ENCODE data around the gene DHDDS.
"Not testable (repeated sequence)": the region's sequence is repeated elsewhere in the genome, so short reads cannot be mapped to it uniquely, and the experiment has no call there.

The DHDDS gene

DNA sequence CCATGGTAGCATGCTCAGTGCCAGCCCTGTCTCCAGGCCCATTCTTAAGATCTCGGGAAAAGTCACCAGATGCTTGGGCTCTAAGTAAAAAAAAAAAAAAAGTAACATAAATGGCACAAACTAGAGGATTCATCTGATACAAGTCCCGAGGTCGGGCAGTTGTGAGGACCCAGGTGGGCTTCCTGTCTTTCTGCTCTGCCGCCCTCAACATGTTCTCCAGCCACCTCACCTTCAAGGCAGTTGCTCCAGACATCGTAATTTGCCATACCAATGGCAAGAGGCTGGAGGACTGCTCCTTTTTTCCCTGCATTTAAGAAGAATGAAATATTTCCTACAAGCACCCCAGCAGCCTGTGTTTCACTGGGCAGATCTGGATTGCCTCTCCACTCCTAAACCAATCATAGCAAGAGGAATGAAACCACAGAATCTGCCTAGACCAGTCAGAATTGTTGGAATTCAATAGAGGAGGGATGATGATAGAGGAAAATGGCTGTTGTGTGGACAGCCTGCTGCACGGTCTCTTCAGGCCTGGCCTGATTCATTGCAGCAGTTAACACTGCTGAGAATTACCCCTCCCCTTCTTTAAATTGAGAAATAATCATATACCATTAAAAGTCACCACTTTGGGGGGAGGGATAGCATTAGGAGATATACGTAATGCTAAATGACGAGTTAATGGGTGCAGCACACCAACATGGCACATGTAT is 45.5 kb downstream of the DHDDS start:
- DNase-seq, result no peak

DNA sequence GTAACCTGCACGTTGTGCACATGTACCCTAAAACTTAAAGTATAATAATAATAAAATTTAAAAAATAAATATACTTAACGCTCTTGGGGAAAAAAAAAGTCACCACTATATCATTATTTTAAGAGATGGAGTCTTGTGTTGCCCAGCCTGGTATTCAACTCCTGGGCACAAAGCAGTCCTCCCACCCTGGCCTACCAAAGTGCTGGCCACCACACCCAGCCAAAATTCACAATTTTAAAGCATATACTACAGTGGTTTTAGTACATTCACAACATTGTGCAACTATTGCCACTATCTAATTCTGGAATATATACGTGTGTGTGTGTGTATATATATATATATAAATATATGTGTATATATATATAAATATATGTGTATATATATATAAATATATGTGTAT is 46.0 kb downstream of the DHDDS start:
- no peak for DNase-seq

DNA sequence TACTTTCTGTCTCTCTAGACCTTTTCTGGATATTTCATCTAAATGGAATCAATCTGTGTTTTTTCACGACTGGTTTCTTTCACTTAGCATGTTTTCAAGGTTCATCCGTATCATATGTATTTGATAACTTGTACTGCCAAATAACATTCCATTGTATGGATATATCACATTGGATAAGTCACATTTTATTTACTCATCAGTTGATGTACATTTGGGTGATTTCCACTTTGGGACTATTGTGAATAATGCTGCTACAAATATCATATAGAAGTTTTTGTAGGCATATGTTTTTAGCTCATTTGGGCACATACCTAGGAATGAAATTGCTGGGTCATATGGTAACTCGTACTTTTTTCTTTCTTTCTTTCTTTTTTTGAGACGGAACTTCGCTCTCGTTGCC is 46.9 kb downstream of the DHDDS start:
- DNase-seq, result no peak

DNA sequence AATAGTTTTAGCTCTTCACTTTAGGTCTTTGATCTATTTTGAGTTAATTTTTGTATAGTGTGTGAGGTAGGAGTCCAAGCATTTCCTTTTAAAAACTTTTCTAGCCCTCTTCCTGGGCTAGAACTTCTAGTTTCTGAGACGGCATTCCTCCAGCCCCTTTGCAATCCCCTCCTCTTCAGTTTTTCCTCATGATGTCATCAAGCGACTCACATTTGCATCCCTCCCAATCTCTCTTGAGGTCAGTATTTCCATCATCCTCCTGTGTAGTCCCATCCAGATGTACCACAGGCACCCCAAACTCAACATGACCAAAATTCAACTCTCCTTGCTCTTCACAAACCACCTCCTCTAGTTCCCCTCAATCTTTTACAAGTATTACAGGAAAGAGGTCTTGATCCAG is 50.8 kb downstream of the DHDDS start:
- DNase-seq, result no peak

DNA sequence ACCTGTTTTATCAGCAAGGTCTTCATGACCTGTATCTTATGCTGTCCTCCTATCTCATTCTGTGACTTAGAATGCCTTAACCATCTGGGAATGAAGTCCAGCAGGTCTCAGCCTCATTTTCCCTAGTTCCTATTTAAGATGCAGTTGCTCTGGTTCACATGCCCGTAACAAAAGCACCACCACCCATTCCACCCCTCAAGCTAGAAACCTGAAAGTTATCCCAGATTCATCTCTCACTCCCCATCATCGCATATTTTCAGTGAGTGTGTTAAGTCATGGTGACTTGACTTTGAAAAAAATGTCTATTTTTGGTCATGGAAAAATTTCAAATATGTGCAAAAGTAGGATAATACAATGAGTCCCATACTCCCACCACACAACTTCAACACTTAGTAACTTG is 51.9 kb downstream of the DHDDS start:
- DNase-seq, result no peak

GRCh38 chr1:26490155-26490554 is 58.0 kb downstream of the DHDDS start:
- no peak for DNase-seq

DNA sequence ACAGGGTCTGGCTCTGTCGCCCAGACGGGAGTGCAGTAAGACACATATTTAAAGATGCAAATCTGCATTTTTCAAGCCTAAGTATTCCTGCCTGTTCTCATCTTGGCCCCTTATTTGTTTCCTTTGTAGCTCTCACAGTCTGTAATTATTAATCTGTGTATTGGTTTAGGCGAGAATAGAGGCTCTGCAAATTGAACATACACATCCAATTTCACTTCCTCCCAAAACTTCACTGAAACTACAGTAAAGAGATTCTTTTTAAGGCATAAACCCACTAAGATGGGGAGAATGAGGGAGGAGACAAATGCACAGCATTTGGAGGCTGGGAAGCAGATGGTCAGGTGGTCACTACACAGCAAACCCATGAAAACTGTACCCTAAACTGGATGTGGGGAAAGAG is 61.1 kb downstream of the DHDDS start:
- no peak for DNase-seq

GRCh38 chr1:26493938-26494337 is 61.8 kb downstream of the DHDDS start:
- no peak for DNase-seq

DNA sequence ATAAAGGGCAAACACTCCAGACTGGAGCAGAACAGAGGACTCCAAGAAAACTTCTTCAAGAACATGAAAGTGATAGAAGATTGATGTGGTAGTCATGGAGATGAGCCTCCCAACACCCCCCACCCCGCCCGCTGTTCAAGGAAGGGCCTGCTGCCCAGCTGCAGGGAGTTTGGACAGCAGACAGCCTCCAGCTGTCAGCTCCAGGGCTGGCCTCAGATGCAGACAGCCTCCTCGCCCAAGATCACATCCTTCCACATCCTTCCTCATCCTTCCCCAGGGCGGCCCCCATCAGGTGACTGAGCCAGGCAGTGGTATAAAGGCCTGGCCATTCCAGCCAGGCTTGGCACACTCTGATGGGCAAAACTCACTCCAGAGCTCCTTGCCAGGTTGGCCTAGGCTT is 64.7 kb downstream of the DHDDS start:
- DNase-seq, result no peak

GRCh38 chr1:26498894-26499293 is 66.8 kb downstream of the DHDDS start:
- DNase-seq, result no peak

GRCh38 chr1:26500488-26501175 is 68.5 kb downstream of the DHDDS start:
- DNase-seq, result peak; percentile 87

GRCh38 chr1:26510711-26511110 is 78.6 kb downstream of the DHDDS start:
- DNase-seq, result not testable (repeated sequence)

- DNase-seq, result not testable (repeated sequence)
These were observed 83.7 kb downstream of the DHDDS start for GRCh38 chr1:26515836-26516235.

DNA sequence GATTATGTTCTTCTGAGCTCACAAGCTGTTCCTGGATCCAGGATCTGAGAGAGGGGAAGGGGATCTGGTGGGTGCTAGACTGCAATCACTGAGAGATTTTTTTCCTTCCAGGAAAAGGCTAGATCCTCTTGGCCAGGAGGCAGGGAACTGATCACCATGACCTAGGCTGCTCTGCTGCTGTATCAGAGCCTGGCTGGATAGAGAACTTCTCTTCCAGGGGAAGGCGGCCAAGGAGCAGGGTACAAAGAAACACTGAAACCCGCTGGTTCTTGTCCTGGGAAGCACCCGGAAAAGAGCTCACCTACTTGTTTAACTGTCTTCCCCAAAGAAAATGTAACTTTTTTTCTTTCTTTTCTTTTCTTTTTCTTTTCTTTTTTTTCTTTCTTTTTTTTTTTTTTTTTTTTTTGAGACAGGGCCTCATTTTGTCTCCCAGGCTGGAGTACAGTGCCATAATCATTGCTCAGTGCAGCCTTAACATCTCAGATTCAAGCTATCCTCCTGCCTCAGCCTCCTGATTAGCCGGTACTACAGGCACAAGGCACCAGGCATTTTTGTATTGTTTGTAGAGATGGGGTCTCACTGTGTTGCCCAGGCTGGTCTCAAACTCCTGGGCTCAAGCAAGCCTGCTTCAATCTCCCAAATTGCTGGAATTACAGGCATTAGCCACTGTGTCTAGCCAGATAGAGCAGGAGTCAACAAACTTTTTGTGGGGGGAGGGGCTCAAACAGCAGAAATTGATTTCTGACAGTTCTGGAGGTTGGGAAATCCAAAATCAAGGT is 85.1 kb downstream of the DHDDS start:
- DNase-seq, result no peak

DNA sequence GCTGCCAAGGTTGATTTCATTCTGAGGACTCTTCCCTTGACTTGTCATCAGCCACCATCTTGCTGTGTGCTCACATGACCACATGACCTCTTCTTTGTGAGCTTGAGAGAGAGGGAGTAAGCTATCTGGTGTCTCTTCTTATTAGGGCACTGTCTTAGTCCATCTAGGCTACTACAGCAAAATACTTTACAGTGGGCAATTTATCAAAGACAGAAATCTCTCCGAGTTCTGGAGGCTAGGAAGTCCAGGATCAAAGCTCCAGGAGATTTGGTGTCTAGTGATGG is 85.6 kb downstream of the DHDDS start:
- no peak for DNase-seq

DNA sequence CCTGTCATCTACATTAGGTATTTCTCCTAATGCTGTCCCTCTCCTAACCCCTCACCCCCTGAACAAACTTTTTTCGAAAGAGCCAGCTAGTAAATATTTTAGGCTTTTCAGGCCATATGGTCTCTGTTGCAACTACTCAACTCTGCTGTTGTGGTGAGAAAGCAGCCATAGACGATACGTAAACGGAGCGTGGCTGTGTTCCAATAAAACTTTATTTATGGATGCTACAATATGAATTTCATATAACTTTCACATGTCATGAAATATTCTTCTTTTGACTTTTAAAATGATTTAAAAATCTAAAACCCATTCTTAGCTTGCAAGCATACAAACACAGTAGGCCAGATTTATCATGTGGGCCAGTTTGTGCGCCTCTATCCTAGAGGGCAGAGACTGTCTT is 86.2 kb downstream of the DHDDS start:
- DNase-seq, result no peak

DNA sequence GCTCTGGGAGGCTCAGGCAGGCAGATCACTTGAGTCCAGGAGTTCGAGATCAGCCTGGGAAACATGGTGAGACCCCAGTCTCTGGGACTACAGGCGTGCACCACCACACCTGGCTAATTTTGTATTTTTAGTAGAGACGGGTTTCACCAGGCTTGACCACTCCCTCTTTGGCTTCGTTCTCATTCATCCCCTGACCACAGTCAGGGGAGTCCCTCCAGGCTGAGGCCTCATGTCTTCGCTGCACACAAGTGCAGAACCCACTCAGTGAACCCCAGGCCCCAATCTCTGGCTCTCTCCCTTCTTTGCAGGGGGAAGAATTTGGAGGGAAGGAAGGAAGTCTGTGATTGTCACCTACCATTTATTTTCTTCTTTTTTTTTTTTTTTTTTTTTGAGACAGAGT is 88.2 kb downstream of the DHDDS start:
- no peak for DNase-seq

Data from activated effector memory CD4-positive, alpha-beta T cell treated with Interleukin-2 at 50 U/mL for 16 hours (primary cell).